ENCODE results near the gene IL31RA. TPM values are rescaled to one million over a fixed set of nuclear protein-coding genes. Genes with fewer than 3 reads are reported as not detected.
A peak's percentile ranks its signal among the peaks of the same experiment; 100 is the strongest.

The IL31RA gene
- polyA plus RNA-seq, 1 experiment, result 1.9 TPM

DNA sequence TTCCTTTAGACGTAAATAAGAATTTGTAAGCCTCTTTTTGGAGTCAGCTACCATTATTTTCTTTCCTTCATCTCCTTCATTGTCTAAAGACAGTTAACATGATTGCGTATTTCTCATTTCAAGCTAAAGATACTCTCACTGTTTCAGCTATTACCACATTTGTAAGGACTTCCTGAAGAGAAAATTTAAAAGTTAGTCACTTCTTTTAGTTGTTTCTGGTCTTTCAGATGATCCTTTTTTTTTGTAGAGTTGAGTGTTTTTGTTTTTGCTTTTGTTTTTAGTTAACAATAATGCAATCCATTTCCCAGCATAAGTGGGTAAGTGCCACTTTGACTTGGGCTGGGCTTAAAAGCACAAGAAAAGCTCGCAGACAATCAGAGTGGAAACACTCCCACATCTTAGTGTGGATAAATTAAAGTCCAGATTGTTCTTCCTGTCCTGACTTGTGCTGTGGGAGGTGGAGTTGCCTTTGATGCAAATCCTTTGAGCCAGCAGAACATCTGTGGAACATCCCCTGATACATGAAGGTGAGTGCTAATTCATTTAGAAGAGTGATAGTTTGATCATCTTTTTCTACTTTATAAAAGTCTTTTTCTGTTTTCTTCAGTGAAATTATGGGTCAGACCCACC lies 2.0 kb downstream of the IL31RA start:
- TF ChIP-seq, protein P1, sequence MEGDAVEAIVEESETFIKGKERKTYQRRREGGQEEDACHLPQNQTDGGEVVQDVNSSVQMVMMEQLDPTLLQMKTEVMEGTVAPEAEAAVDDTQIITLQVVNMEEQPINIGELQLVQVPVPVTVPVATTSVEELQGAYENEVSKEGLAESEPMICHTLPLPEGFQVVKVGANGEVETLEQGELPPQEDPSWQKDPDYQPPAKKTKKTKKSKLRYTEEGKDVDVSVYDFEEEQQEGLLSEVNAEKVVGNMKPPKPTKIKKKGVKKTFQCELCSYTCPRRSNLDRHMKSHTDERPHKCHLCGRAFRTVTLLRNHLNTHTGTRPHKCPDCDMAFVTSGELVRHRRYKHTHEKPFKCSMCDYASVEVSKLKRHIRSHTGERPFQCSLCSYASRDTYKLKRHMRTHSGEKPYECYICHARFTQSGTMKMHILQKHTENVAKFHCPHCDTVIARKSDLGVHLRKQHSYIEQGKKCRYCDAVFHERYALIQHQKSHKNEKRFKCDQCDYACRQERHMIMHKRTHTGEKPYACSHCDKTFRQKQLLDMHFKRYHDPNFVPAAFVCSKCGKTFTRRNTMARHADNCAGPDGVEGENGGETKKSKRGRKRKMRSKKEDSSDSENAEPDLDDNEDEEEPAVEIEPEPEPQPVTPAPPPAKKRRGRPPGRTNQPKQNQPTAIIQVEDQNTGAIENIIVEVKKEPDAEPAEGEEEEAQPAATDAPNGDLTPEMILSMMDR (IDR thresholded peaks at IDR 0.05; ENCODE audit: low read depth, low read length), result no peak
- no peak for DNase-seq (ENCODE audit: low read depth, low spot score)
- H3K9me3 ChIP-seq (ENCODE audit: control insufficient read depth, insufficient read depth, low read length), result no peaks in the 10 kb centered on the region
- H3K27ac ChIP-seq (ENCODE audit: low read depth, low read length), result peak overlapping the region; percentile 12
- ChIA-PET POLR2A (no interaction called here), CTCF (interaction anchor here (0.6 to 0.7 kb wide), 2 partner anchors 57 to 294 kb away, joined by 3 to 5 read pairs; no protein-coding TSS in a partner anchor)
- no peaks in the 10 kb centered on the region for H3K27me3 ChIP-seq (ENCODE audit: control insufficient read depth, insufficient read depth, low read length)
- H3K4me3 ChIP-seq (ENCODE audit: low read depth, low read length), result no peak overlapping the region

DNA sequence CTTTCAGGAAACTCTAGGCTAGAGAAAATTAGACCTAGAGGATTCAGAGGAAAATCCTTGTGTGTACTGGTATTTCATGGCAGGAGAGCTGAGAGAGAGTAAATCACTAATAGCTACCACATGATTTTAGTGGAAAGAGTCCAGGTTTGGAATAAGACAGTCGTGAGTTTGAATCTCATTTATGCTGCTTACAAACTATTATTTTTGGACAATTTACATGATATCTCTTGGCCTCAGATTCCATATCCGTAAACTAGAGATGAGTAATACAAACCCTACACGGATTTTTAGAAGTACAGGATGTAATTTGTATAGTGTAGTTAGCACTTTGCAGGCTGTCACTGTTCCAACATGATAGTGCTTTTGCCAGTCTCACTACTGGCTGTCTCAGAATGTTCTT lies 2.7 kb downstream of the IL31RA start:
- POLR2A ChIA-PET, result no interaction called here
- Histone ChIP-seq H3K27ac (ENCODE audit: low read depth, low read length) (no peak overlapping the region), H3K4me3 (ENCODE audit: low read depth, low read length) (no peak overlapping the region), H3K27me3 (ENCODE audit: control insufficient read depth, insufficient read depth, low read length) (no peaks in the 10 kb centered on the region), H3K9me3 (ENCODE audit: control insufficient read depth, insufficient read depth, low read length) (no peaks in the 10 kb centered on the region)
- TF ChIP-seq, protein P1 (IDR thresholded peaks at IDR 0.05; ENCODE audit: low read depth, low read length), result no peak
- DNase-seq (ENCODE audit: low read depth, low spot score), result no peak
- CTCF ChIA-PET, result no interaction called here

DNA sequence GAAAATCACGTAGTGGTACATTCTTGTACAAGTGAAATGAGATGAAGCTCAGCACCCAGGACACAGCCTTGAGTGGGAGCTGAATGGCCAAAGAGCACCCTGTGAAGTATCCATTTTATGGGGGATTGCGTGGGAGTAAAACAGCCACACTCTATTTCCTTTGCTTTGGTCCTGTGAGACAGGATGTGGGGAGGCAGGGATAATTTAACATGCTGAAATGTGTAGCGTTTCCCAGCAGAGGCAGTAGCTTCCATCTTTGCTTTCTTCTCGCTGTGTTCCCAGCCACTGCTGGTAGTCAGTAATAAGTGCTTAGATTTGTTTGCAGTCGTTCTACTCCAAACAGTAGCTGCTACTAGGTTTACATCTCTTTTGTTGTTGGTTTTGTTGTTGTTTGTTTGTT lies 4.4 kb downstream of the IL31RA start:
- no peaks in the 10 kb centered on the region for H3K27me3 ChIP-seq (ENCODE audit: control insufficient read depth, insufficient read depth, low read length)
- TF ChIP-seq, protein P1 (IDR thresholded peaks at IDR 0.05; ENCODE audit: low read depth, low read length), result no peak
- no peaks in the 10 kb centered on the region for H3K9me3 ChIP-seq (ENCODE audit: control insufficient read depth, insufficient read depth, low read length)
- no peak overlapping the region for H3K27ac ChIP-seq (ENCODE audit: low read depth, low read length)
- DNase-seq (ENCODE audit: low read depth, low spot score), result no peak
- CTCF ChIA-PET, result no interaction called here
- POLR2A ChIA-PET, result no interaction called here
- H3K4me3 ChIP-seq (ENCODE audit: low read depth, low read length), result no peak overlapping the region

DNA sequence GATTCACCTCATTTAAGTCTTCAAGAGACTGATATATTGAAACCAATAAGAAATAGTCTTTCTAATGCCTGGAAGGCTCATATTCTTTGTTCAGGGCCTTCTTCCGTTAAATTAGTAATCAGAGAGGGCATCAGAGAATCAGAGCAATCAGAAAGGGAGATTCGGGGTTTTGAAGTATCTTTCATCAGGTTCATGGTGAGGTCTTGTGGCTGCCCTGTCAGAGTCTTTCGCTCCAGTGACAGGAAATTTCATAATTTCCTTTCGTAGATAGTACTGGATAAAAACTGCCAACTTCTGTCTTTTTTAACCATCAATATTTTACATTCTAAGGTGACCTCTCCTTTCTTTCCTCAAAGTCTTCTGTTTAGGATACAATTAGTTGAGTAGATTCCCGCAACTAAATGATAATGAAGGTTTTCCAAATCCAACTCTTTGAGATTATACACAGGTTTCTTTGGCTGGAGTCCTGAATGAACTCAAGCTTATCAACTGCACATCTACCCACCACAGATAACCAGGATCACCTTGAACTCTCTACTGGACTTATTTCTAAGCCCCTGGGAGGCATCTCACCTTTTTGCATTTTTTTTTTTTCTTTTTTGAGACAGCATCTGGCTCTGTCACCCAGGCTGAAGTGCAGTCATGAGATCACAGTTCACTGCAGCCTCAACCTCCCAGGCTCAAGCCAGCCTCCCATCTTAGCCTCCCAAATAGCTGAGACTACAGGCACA lies 5.5 kb downstream of the IL31RA start:
- Histone ChIP-seq H3K27me3 (ENCODE audit: control insufficient read depth, insufficient read depth, low read length) (no peaks in the 10 kb centered on the region), H3K27ac (ENCODE audit: low read depth, low read length) (no peak overlapping the region), H3K9me3 (ENCODE audit: control insufficient read depth, insufficient read depth, low read length) (peaks cover 2% of the 10 kb centered on the region; the same call in 1 of the 2 replicates), H3K4me3 (ENCODE audit: low read depth, low read length) (no peak overlapping the region)
- POLR2A ChIA-PET, result no interaction called here
- CTCF ChIA-PET, result no interaction called here
- DNase-seq (ENCODE audit: low read depth, low spot score), result no peak
- TF ChIP-seq, protein P1 (IDR thresholded peaks at IDR 0.05; ENCODE audit: low read depth, low read length), result no peak

DNA sequence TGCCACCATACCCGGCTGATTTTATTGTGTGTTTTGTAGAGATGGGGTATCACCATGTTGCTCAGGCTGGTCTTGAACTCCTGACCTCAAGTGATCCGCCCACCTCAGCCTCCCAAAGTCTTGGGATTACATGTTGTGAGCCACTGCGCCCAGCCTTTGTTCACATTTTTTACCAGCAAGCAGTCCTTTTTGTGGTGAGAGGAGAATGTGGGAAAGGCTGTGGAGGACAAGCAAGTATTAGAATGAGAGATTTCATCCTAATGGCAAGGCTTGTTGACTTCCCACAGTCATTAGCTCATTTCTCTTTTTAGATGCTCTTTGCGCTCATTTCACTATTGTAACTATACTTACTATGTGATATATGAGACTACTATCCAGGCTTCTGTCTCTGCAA lies 6.1 kb downstream of the IL31RA start:
- CTCF ChIA-PET, result no interaction called here
- no peaks in the 10 kb centered on the region for H3K27me3 ChIP-seq (ENCODE audit: control insufficient read depth, insufficient read depth, low read length)
- no peak overlapping the region for H3K4me3 ChIP-seq (ENCODE audit: low read depth, low read length)
- H3K9me3 ChIP-seq (ENCODE audit: control insufficient read depth, insufficient read depth, low read length), result peaks cover 2% of the 10 kb centered on the region; the same call in 1 of the 2 replicates
- H3K27ac ChIP-seq (ENCODE audit: low read depth, low read length), result no peak overlapping the region
- no peak for DNase-seq (ENCODE audit: low read depth, low spot score)
- POLR2A ChIA-PET, result no interaction called here
- TF ChIP-seq, protein P1 (IDR thresholded peaks at IDR 0.05; ENCODE audit: low read depth, low read length), result no peak

Measured in AG04450 (cell line).